AG04450 (cell line): Measurements from ENCODE around the gene CSF1. TPM values are rescaled to one million over a fixed set of nuclear protein-coding genes. Genes with fewer than 3 reads are reported as not detected.

Source experiments
- CTCF ChIA-PET: fragments of 300-600, 350-600 bp; formaldehyde crosslinking; extraction: SDS; loops from one replicate; lab custom pipeline; 2022; ENCODE audit warnings: antibody characterized with exemption, inconsistent platforms; lab: Charles Lee
- POLR2A ChIA-PET: fragments of 350-600 bp; formaldehyde crosslinking; extraction: SDS; loops from one replicate; lab custom pipeline; 2021; ENCODE audit warnings: antibody characterized with exemption, inconsistent platforms; lab: Yijun Ruan, JAX
- DNase-seq: peaks from one replicate; pipeline ENCODE4 v3.0.0-alpha.2; 2011; ENCODE audit warnings: low read depth, low spot score
- H3K27ac ChIP-seq: one replicate; pipeline ENCODE4 v1.5.1; 2012; ENCODE audit warnings: low read depth, low read length, control low read depth
- H3K27me3 ChIP-seq: one replicate; pipeline ENCODE4 v1.6.0; 2012; ENCODE audit warnings: low read length; ENCODE audit not compliant: control insufficient read depth, insufficient read depth
- H3K4me3 ChIP-seq: 2 replicates; pipeline ENCODE4 v1.5.1; 2011; ENCODE audit warnings: mild to moderate bottlenecking, low read depth, low read length, control low read depth
- H3K9me3 ChIP-seq: 2 replicates; pipeline ENCODE4 v1.5.1; 2012; ENCODE audit warnings: low read length; ENCODE audit not compliant: control insufficient read depth, insufficient read depth
- CTCF ChIP-seq: IDR thresholded peaks from 2 replicates; pipeline ENCODE4 v1.5.1; 2011; ENCODE audit warnings: low read depth, low read length, control low read depth, inconsistent platforms
- polyA plus RNA-seq: library from polyadenylated mRNA; depleted of rRNA; stranded (reverse); fragments of >200 nt; gene quantifications from 2 replicates; pipeline ENCODE4 v1.2.3, GENCODE V29; 2011

The CSF1 gene
- polyA plus RNA-seq, 1 experiment: 84.1 TPM

GRCh38 chr1:109864930-109865612 lies 45.6 kb upstream of the CSF1 start:
- POLR2A ChIA-PET: no interaction called here
- DNase-seq: no peak
- CTCF ChIA-PET: no interaction called here
- Histone ChIP-seq H3K4me3 (no peak overlapping the region), H3K27ac (no peak overlapping the region), H3K27me3 (no peaks in the 10 kb centered on the region), H3K9me3 (no peaks in the 10 kb centered on the region)
- no peak for TF ChIP-seq CTCF

GRCh38 chr1:109866071-109866470 lies 44.6 kb upstream of the CSF1 start:
- no peak for TF ChIP-seq CTCF
- CTCF ChIA-PET: no interaction called here
- H3K27ac ChIP-seq: no peak overlapping the region
- no peaks in the 10 kb centered on the region for H3K9me3 ChIP-seq
- no peak overlapping the region for H3K4me3 ChIP-seq
- POLR2A ChIA-PET: no interaction called here
- DNase-seq: no peak
- no peaks in the 10 kb centered on the region for H3K27me3 ChIP-seq

DNA sequence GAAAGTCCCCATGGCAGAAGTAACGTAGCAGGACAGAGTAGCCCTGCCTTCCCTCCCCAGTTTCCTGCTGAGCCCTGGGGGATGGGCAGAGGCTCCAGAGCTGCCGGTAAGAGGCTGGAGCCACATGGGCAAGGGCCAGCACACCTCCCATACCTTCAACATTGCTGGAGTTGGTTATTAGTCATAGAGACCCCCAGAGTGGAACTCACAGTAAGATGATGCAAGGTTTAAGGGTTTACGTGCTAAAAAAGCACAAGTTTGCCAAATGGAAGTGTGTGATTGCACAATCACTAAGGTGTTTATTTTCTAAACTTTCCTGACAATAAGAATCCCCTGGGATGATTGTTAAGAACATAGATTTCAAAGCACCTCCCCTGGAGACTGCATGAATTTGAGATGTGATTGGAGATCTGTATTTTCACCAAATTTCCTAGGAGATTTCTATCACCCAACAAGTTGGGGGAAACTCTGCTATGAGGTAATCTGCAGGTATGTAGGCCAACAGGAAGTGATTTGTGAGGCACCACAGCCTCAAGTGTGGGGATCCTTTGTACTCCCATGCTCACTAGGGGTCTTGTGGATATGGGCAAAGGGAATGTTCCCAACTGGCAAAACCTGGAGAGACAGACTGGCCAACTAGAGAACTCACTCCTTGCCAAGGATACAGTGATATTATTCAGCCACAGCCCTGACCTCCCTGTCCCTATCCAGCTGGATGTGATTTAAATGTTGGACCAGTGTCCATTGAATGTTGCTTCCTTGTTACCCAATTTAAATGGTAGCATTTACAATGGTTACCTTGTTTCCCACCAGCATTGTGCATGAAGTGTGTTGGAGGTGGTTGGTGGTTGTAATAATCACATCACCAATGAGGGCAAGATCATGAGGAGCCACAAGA lies 37.1 kb upstream of the CSF1 start:
- H3K27ac ChIP-seq: no peak overlapping the region
- no peaks in the 10 kb centered on the region for H3K9me3 ChIP-seq
- no peaks in the 10 kb centered on the region for H3K27me3 ChIP-seq
- TF ChIP-seq CTCF: no peak
- ChIA-PET CTCF (interaction anchor here (1.0 to 2.2 kb wide), 2 partner anchors 111 kb away, joined by 3 to 10 read pairs; partner anchors contain the start of gene AHCYL1), POLR2A (no interaction called here)
- DNase-seq: no peak
- H3K4me3 ChIP-seq: no peak overlapping the region

DNA sequence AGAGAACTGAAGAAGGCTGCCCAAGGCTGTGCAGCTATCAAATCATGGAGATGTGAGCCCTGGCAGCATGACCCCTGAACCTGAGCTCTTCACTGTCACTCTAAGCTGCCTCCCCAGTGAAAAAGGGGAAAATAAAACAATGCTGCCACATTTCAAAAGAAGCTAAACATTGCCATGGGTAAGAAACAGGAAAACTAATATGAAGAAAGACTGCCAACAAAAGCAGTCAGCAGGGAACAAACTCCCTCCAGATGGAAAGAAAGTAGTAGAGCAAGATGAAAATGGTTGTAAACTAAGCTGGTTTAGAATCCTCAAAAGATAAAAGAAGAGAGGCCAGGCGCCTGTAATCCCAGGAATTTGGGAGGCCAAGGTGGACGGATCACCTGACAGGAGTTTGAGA lies 36.2 kb upstream of the CSF1 start:
- H3K27ac ChIP-seq: no peak overlapping the region
- no peak for DNase-seq
- ChIA-PET CTCF (interaction anchor here (1.0 kb wide), 1 partner anchor 110 kb away, joined by 3 read pairs; the partner anchor contains the start of gene AHCYL1), POLR2A (no interaction called here)
- no peaks in the 10 kb centered on the region for H3K9me3 ChIP-seq
- no peak for TF ChIP-seq CTCF
- no peak overlapping the region for H3K4me3 ChIP-seq
- H3K27me3 ChIP-seq: no peaks in the 10 kb centered on the region

DNA sequence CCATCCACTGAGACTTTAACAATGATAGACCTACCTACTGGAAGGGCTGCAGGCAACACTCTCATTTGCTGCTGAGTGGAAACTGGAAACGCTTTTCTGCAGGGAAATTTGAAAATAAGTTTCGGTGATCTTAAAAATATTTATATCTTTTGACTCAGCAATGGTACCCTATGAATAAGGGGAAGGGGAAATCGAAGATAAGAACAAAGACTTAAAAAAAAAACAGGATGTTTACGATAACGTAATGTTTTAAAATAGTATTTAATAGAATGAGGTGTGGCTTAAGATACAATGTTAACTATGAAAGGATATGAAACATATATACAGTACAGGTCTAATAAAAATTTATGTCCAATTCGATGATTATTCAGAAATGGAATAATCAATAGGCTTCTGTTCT lies 34.8 kb upstream of the CSF1 start:
- no peak for TF ChIP-seq CTCF
- Histone ChIP-seq H3K9me3 (no peaks in the 10 kb centered on the region), H3K4me3 (no peak overlapping the region), H3K27me3 (no peaks in the 10 kb centered on the region), H3K27ac (no peak overlapping the region)
- ChIA-PET CTCF (no interaction called here), POLR2A (no interaction called here)
- DNase-seq: no peak
